Epithelial cell of esophagus (primary cell): ENCODE results near the gene ARFIP2.

Source experiments
- DNase-seq: peaks from one replicate; pipeline ENCODE4 v3.0.0; 2010; ENCODE audit warnings: low read depth
- H3K4me3 ChIP-seq: 2 replicates; pipeline ENCODE4 v1.5.1; 2011; ENCODE audit warnings: mild to moderate bottlenecking, low read length, control low read depth
- CTCF ChIP-seq: IDR thresholded peaks from 2 replicates; pipeline ENCODE4 v1.5.1; 2011; ENCODE audit warnings: low read depth, mild to moderate bottlenecking, low read length, control low read depth, inconsistent platforms; ENCODE audit not compliant: insufficient read depth; ENCODE audit errors: missing control alignments

The ARFIP2 gene

GRCh38 chr11:6433998-6434660 is 47.0 kb downstream of the ARFIP2 start:
- DNase-seq = no peak
- no peak for TF ChIP-seq CTCF
- H3K4me3 ChIP-seq = no peak overlapping the region

GRCh38 chr11:6431861-6432260 is 49.3 kb downstream of the ARFIP2 start:
- no peak for TF ChIP-seq CTCF
- DNase-seq = peak; percentile 70
- H3K4me3 ChIP-seq = no peak overlapping the region

- H3K4me3 ChIP-seq = no peak overlapping the region
- DNase-seq = no peak
- no peak for TF ChIP-seq CTCF
Measured at GRCh38 chr11:6427516-6427915, 53.6 kb downstream of the ARFIP2 start.
